ENCODE data around the gene FOXP1. TPM values are rescaled to one million over a fixed set of nuclear protein-coding genes. Genes with fewer than 3 reads are reported as not detected.

Gene FOXP1
- total and polyA plus RNA-seq, 3 donors from 2014 or later: 37.8 to 105 (median 75.9) TPM

- DNase-seq: no peak
- no peaks in the 10 kb centered on the region for H3K4me1 ChIP-seq
- no peaks in the 10 kb centered on the region for H3K9me3 ChIP-seq
- 91 to 95% methylated on average over 8 of the region's 8 CpGs for WGBS, 2 donors
- H3K4me3 ChIP-seq: no peak overlapping the region
- intact Hi-C loops (cut with DNase I; ENCODE audit: low total_unique reads): no loop called here
- no peak overlapping the region for H3K27ac ChIP-seq
- no peaks in the 10 kb centered on the region for H3K27me3 ChIP-seq
- no peak for TF ChIP-seq POLR2A (IDR thresholded peaks at IDR 0.05)
- TF ChIP-seq CTCF (IDR thresholded peaks at IDR 0.05): no peak
- H3K36me3 ChIP-seq (ENCODE audit: low read depth, missing control alignments): no peaks in the 10 kb centered on the region
These were observed 17.6 kb downstream of the FOXP1 start for GRCh38 chr3:71565976-71566375.

GRCh38 chr3:71565316-71565715 lies 18.2 kb downstream of the FOXP1 start:
- no peak for DNase-seq
- H3K27me3 ChIP-seq: no peaks in the 10 kb centered on the region
- TF ChIP-seq POLR2A (IDR thresholded peaks at IDR 0.05): no peak
- no peak for TF ChIP-seq CTCF (IDR thresholded peaks at IDR 0.05)
- no peaks in the 10 kb centered on the region for H3K36me3 ChIP-seq (ENCODE audit: low read depth, missing control alignments)
- 89 to 90% methylated on average over 7 of the region's 7 CpGs for WGBS, 2 donors
- H3K9me3 ChIP-seq: no peaks in the 10 kb centered on the region
- no peak overlapping the region for H3K27ac ChIP-seq
- no peaks in the 10 kb centered on the region for H3K4me1 ChIP-seq
- intact Hi-C loops (cut with DNase I; ENCODE audit: low total_unique reads): no loop called here
- H3K4me3 ChIP-seq: no peak overlapping the region

GRCh38 chr3:71564361-71564760 lies 19.2 kb downstream of the FOXP1 start:
- TF ChIP-seq POLR2A (IDR thresholded peaks at IDR 0.05) (no peak), CTCF (IDR thresholded peaks at IDR 0.05) (no peak)
- no peak for DNase-seq
- Histone ChIP-seq H3K36me3 (ENCODE audit: low read depth, missing control alignments) (no peaks in the 10 kb centered on the region), H3K27me3 (no peaks in the 10 kb centered on the region), H3K4me3 (no peak overlapping the region), H3K4me1 (peaks cover 2% of the 10 kb centered on the region), H3K27ac (no peak overlapping the region), H3K9me3 (no peaks in the 10 kb centered on the region)
- WGBS, 2 donors: 89 to 92% methylated on average over 6 of the region's 6 CpGs
- intact Hi-C loops (cut with DNase I; ENCODE audit: low total_unique reads): no loop called here

- Histone ChIP-seq H3K27ac (no peak overlapping the region), H3K4me1 (peaks cover 4% of the 10 kb centered on the region), H3K36me3 (ENCODE audit: low read depth, missing control alignments) (no peaks in the 10 kb centered on the region), H3K4me3 (no peak overlapping the region), H3K9me3 (no peaks in the 10 kb centered on the region), H3K27me3 (no peaks in the 10 kb centered on the region)
- WGBS, 2 donors: 87 to 89% methylated on average over 3 of the region's 3 CpGs
- TF ChIP-seq POLR2A (IDR thresholded peaks at IDR 0.05) (no peak), CTCF (IDR thresholded peaks at IDR 0.05) (no peak)
- no peak for DNase-seq
- intact Hi-C loops (cut with DNase I; ENCODE audit: low total_unique reads): no loop called here
These were observed 19.7 kb downstream of the FOXP1 start for GRCh38 chr3:71563827-71564226.

GRCh38 chr3:71562938-71563337 lies 20.6 kb downstream of the FOXP1 start:
- Histone ChIP-seq H3K4me1 (peaks cover 4% of the 10 kb centered on the region), H3K27ac (no peak overlapping the region), H3K36me3 (ENCODE audit: low read depth, missing control alignments) (no peaks in the 10 kb centered on the region), H3K27me3 (no peaks in the 10 kb centered on the region), H3K4me3 (no peak overlapping the region), H3K9me3 (no peaks in the 10 kb centered on the region)
- TF ChIP-seq POLR2A (IDR thresholded peaks at IDR 0.05) (no peak), CTCF (IDR thresholded peaks at IDR 0.05) (no peak)
- DNase-seq: no peak
- intact Hi-C loops (cut with DNase I; ENCODE audit: low total_unique reads): no loop called here
